Measurements from ENCODE around the gene CDK5RAP3. TPM values are rescaled to one million over a fixed set of nuclear protein-coding genes. Genes with fewer than 3 reads are reported as not detected.
A peak's percentile ranks its signal among the peaks of the same experiment; 100 is the strongest.

The CDK5RAP3 gene
- total and polyA plus RNA-seq, 2 of the 13 experiments (the other 11 are each of a cell fraction or from before 2014, with no cell fraction given), result 128 to 154 TPM

DNA sequence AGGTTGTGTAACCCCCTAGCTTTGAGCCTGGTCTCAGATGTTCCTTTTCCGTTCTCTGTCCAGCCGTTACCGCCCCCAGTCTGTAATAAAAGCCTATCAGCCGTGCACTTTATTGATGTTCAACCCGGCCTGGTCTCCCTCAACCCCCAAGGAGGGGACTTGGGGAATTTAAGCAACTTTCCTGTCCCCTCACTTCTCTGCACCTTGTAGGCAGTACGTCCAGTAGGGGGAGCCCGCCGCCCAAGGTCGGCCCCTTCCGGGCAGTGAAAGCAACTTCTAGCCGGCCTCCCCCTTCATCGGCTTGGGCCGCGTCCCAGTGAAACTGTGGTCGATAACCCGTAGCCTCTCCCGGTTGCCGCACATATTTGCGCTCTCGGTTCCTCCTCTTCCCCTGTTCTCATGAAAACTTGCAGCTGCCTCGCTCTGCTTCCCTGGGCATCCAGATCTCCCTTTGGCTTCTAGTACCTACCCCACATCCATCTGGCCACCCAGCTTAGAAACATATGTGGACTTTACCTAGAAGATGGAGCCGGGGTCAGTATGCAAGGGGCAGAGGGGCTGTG lies 21.6 kb upstream of the CDK5RAP3 start (continued):
- TF ChIP-seq MLX (CRISPR knock-in tag; IDR thresholded peaks at IDR 0.05), result no peak
- peak; percentile 74; the same call in 1 of the 2 replicates for TF ChIP-seq KDM5A (IDR thresholded peaks at IDR 0.05; ENCODE audit: borderline replicate concordance, low read length)
- no peak for TF ChIP-seq U2AF1 (optimal IDR thresholded peaks at IDR 0.05; ENCODE audit: low read depth, low read length)
- no peak; the same call in 1 of the 2 replicates for TF ChIP-seq BORCS8-MEF2B (CRISPR knock-in tag; IDR thresholded peaks at IDR 0.05)
- TF ChIP-seq, protein P1, sequence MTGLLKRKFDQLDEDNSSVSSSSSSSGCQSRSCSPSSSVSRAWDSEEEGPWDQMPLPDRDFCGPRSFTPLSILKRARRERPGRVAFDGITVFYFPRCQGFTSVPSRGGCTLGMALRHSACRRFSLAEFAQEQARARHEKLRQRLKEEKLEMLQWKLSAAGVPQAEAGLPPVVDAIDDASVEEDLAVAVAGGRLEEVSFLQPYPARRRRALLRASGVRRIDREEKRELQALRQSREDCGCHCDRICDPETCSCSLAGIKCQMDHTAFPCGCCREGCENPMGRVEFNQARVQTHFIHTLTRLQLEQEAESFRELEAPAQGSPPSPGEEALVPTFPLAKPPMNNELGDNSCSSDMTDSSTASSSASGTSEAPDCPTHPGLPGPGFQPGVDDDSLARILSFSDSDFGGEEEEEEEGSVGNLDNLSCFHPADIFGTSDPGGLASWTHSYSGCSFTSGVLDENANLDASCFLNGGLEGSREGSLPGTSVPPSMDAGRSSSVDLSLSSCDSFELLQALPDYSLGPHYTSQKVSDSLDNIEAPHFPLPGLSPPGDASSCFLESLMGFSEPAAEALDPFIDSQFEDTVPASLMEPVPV (CRISPR knock-in tag; IDR thresholded peaks at IDR 0.05), result 0 out of 2 replicates have a peak, but pooled peaks have one; percentile 57
- no peak for TF ChIP-seq ATAD3A (CRISPR knock-in tag; IDR thresholded peaks at IDR 0.05)
- peak; percentile 67; the same call in 1 of the 2 replicates for TF ChIP-seq GATAD2A (CRISPR knock-in tag; IDR thresholded peaks at IDR 0.05)
- TF ChIP-seq, protein P2, sequence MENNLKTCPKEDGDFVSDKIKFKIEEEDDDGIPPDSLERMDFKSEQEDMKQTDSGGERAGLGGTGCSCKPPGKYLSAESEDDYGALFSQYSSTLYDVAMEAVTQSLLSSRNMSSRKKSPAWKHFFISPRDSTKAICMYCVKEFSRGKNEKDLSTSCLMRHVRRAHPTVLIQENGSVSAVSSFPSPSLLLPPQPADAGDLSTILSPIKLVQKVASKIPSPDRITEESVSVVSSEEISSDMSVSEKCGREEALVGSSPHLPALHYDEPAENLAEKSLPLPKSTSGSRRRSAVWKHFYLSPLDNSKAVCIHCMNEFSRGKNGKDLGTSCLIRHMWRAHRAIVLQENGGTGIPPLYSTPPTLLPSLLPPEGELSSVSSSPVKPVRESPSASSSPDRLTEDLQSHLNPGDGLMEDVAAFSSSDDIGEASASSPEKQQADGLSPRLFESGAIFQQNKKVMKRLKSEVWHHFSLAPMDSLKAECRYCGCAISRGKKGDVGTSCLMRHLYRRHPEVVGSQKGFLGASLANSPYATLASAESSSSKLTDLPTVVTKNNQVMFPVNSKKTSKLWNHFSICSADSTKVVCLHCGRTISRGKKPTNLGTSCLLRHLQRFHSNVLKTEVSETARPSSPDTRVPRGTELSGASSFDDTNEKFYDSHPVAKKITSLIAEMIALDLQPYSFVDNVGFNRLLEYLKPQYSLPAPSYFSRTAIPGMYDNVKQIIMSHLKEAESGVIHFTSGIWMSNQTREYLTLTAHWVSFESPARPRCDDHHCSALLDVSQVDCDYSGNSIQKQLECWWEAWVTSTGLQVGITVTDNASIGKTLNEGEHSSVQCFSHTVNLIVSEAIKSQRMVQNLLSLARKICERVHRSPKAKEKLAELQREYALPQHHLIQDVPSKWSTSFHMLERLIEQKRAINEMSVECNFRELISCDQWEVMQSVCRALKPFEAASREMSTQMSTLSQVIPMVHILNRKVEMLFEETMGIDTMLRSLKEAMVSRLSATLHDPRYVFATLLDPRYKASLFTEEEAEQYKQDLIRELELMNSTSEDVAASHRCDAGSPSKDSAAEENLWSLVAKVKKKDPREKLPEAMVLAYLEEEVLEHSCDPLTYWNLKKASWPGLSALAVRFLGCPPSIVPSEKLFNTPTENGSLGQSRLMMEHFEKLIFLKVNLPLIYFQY (CRISPR knock-in tag; IDR thresholded peaks at IDR 0.05; ENCODE audit: borderline replicate concordance), result peak; percentile 88
- no peak for TF ChIP-seq ZNF83 (CRISPR knock-in tag; IDR thresholded peaks at IDR 0.05; ENCODE audit: borderline replicate concordance)
- no peak for TF ChIP-seq POLR2AphosphoS5 (IDR thresholded peaks at IDR 0.05; ENCODE audit: low read depth, low read length)
- TF ChIP-seq SRSF1 (optimal IDR thresholded peaks at IDR 0.05; ENCODE audit: low read depth, low read length), result no peak
- TF ChIP-seq, protein P3, sequence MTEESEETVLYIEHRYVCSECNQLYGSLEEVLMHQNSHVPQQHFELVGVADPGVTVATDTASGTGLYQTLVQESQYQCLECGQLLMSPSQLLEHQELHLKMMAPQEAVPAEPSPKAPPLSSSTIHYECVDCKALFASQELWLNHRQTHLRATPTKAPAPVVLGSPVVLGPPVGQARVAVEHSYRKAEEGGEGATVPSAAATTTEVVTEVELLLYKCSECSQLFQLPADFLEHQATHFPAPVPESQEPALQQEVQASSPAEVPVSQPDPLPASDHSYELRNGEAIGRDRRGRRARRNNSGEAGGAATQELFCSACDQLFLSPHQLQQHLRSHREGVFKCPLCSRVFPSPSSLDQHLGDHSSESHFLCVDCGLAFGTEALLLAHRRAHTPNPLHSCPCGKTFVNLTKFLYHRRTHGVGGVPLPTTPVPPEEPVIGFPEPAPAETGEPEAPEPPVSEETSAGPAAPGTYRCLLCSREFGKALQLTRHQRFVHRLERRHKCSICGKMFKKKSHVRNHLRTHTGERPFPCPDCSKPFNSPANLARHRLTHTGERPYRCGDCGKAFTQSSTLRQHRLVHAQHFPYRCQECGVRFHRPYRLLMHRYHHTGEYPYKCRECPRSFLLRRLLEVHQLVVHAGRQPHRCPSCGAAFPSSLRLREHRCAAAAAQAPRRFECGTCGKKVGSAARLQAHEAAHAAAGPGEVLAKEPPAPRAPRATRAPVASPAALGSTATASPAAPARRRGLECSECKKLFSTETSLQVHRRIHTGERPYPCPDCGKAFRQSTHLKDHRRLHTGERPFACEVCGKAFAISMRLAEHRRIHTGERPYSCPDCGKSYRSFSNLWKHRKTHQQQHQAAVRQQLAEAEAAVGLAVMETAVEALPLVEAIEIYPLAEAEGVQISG (CRISPR knock-in tag; IDR thresholded peaks at IDR 0.05), result no peak; the same call in 1 of the 2 replicates
- no peak for TF ChIP-seq RFXANK (CRISPR knock-in tag; IDR thresholded peaks at IDR 0.05)
- TF ChIP-seq, protein P4, sequence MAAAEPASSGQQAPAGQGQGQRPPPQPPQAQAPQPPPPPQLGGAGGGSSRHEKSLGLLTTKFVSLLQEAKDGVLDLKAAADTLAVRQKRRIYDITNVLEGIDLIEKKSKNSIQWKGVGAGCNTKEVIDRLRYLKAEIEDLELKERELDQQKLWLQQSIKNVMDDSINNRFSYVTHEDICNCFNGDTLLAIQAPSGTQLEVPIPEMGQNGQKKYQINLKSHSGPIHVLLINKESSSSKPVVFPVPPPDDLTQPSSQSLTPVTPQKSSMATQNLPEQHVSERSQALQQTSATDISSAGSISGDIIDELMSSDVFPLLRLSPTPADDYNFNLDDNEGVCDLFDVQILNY (CRISPR knock-in tag; conservative IDR thresholded peaks at IDR 0.05), result no peak
- no peak for TF ChIP-seq ZNF589 (CRISPR knock-in tag; conservative IDR thresholded peaks at IDR 0.05)
- no peak for TF ChIP-seq DPF2 (CRISPR knock-in tag; IDR thresholded peaks at IDR 0.05; ENCODE audit: borderline replicate concordance, low read depth)
- no peak for TF ChIP-seq ATF4 (CRISPR knock-in tag; IDR thresholded peaks at IDR 0.05)
- TF ChIP-seq NFYC (CRISPR knock-in tag; IDR thresholded peaks at IDR 0.05), result no peak; the same call in 1 of the 2 replicates
- TF ChIP-seq ZIK1 (CRISPR knock-in tag; IDR thresholded peaks at IDR 0.05; ENCODE audit: borderline replicate concordance, low read depth), result peak; percentile 44; the same call in 1 of the 2 replicates
